Measurements from ENCODE around the gene WHRN.

Gene WHRN

GRCh38 chr9:114414346-114414745 is 90.9 kb downstream of the WHRN start:
- DNase-seq = no peak

DNA sequence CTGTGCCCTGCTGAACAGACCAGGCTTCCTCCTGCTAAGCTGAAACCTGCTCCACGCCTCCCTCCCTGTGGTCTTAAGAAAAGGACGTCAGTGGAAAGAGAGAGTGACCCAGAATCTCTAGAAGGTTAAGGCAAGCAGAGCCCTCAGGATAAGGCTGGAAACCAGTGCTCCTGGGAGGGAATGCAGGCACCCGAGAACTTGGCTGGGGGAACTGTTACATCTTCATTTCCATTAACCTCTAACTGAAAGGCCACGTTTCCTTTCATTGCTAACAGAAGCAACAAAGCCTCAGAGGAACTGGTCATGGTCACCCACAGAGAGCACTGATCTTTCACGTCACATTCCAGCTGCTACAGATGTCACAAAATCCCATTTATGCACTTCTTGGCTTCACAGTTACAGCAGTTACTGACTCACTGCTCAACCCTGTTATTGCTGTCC is 91.4 kb downstream of the WHRN start:
- no peak for DNase-seq

- DNase-seq = no peak
Observed at GRCh38 chr9:114412048-114412683, 93.1 kb downstream of the WHRN start.

- DNase-seq = no peak
Observed at GRCh38 chr9:114411452-114411851, 93.8 kb downstream of the WHRN start.

DNA sequence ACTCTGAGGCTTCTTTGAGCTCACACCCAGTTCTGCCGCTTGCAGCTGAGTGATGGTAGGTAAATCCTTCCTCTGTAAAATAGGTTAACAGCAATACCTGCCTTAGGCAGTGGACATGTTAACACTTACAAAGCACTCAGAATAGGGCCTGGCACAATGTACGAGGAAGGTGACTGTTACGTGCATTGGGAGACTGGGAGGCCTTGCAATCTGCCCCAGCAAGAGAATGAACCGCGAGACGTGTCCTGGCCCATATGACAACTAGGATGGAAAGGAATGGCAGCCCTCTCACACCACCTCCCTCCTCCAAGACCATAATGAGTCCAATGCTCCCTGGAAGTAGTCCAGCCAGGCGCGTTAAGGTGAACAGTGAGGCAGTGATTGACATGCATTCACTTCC is 94.4 kb downstream of the WHRN start:
- DNase-seq = no peak

DNA sequence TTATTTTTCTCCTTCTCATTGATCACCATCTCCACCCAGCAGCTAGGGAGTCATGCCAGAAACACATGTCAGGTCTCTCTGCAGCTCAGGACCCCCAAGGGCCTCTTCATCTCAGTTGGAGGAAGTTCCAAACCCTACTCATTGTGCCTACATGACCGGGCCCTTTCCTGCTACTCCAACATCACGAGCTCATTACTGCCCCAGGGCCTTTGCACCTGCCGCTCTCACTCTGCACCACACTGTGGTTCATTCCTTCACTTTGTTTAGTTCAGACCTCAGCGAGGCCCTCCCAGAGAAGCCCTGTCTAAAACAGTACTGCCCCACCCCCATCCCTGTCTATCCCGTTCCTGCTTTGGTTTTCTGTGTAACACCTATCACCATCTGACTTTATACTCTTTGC is 95.4 kb downstream of the WHRN start:
- no peak for DNase-seq

DNA sequence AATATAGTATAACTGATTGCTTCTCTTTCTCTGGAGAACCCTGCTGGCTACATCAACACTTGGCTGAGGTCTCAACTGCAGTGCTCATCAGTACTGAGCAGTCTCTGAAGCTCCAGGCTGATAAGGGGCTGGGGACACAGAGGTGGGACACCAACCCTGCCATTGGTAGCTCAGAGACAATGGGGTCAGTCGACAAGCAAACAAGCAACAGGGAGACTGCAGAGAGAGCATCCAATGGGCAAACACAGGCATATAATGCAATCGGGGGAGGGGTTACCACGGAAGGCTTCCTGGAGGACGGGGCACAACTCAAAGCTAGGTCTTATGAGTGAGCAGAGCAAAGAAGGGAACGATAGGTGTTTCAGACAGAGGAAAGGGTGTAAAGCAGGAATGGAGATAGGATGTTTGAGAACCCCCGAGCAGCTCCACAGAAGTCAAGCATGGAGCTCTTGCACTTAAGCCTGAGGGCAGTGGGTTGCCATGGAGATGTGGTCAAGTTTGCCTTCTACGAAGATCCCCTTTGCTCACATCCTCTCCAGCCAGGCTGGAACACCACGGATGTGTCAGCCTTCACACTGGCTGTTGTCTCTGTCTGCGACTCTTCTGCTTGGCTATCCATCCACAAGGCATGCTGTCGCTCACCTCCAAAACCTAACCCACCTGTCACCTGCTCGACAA is 96.0 kb downstream of the WHRN start:
- DNase-seq = peak; percentile 26

DNA sequence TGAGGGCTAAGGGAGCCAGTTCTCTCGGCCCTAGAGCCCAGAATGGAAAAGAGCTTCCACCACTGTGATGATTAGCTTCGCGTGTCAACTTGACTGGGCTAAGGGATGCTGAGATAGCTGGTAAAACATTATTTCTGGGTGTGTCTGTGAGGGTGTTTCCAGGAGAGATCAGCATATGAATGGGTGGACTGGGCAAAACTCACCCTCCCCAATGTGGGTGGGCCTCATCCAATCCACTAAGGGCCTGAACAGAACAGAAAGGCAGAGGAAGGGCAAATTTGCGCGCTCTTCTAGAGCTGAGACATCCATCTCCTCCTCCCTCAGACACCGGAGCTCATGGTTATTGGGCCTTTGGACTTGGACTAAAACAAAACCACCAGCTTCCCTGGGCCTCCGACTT is 96.6 kb downstream of the WHRN start:
- no peak for DNase-seq

GRCh38 chr9:114407889-114408288 is 97.4 kb downstream of the WHRN start:
- no peak for DNase-seq

DNA sequence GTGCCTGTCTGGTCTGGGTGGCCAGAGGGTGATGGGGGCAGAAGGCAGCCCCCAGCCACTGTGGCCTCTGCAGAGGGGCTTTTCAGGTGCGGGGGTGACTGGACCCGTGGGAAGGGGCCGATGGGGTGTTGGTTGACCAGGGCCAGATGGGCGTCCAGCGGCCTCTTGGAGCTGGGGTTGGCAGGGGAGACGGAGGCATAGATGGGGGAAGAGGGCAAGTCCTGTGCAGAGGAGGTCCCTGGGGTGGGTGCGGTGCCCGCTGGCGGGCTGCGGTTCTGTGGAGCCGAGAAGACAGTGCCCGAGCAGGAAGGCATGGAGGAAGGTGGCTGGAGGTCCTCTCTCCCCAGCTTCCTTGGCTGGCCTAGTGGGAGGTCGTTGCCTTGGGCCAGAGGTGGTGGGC is 98.8 kb downstream of the WHRN start:
- DNase-seq = no peak

DNA sequence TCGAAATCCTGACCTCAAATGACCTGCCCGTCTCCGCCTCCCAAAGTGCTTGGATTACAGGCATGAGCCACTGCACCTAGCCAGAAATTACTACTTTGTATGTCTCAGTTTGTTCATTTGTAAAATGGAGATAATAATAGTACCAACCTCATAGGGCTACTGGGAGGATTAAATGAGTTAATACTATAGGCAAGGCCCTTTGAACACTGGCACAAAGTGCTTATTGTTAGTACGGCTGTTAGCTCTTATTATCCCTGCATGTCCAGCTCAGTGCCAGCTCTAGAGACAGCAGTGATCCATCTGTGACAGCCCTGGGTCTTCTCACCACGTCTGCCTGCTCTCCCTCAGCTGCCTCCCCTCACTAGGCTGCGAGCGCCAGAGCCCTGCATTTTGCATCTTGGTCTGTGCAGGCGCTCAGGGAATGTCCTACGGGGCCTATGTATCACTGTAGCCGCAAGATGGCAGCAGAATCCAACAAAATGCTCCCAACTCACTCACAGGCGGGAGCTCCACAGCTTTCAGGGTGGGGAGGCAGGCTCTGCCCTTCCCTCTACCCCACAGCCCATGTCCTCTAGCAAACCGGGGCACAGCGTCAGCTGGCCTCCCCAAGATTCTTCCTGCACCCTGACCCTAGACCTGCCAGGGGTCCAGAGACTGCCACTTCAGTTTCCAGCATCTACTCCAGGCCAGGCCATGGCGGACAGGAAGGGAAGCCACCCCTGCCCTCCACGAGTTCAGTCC is 99.8 kb downstream of the WHRN start:
- DNase-seq = peak; percentile 89

GRCh38 chr9:114404531-114404930 is 100.7 kb downstream of the WHRN start:
- DNase-seq = no peak

- no peak for DNase-seq
Observed at GRCh38 chr9:114403153-114403756, 102.0 kb downstream of the WHRN start.

GRCh38 chr9:114401344-114401743 is 103.9 kb downstream of the WHRN start:
- DNase-seq = no peak

- DNase-seq = no peak
Observed at GRCh38 chr9:114400772-114401171, 104.5 kb downstream of the WHRN start.

DNA sequence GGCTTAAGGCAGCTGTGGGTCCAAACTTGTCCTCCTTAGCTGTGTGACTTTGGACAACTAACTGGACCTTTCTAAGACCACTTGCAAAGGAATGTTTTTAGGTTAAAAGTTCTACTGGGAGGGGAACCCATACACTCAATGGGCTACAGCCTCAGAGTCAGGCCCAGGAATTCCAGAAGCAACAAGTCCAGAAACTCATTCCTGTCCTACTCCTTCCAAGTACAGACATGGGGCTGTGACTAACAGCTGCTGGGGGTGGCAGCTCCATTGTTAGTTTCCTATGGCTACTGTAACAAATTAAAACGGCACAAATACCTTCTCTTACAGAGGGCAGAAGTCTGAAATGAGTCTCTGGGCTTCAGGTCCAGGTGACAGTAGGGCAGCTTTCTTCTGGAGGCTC is 105.1 kb downstream of the WHRN start:
- DNase-seq = no peak

DNA sequence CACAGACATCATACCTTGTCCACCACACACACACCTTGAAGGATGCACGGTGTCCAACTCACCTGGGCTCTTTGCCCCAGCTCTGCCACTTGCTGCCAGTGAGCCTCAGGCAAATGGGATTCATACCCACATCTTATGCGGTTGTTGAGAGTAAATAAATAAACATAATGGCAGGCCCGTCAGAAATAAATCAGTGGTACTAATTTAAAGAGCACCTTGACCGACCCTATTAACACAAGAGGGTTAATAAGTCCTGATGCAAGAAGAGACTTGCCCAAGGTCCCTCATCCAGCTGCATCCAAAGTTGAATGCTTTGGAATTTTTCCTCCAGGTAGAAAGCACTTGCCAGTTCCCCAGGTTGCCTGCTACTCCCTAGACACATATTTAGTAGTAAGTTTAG is 105.9 kb downstream of the WHRN start:
- DNase-seq = no peak

GRCh38 chr9:114397848-114398605 is 107.2 kb downstream of the WHRN start:
- peak; percentile 97 for DNase-seq

DNA sequence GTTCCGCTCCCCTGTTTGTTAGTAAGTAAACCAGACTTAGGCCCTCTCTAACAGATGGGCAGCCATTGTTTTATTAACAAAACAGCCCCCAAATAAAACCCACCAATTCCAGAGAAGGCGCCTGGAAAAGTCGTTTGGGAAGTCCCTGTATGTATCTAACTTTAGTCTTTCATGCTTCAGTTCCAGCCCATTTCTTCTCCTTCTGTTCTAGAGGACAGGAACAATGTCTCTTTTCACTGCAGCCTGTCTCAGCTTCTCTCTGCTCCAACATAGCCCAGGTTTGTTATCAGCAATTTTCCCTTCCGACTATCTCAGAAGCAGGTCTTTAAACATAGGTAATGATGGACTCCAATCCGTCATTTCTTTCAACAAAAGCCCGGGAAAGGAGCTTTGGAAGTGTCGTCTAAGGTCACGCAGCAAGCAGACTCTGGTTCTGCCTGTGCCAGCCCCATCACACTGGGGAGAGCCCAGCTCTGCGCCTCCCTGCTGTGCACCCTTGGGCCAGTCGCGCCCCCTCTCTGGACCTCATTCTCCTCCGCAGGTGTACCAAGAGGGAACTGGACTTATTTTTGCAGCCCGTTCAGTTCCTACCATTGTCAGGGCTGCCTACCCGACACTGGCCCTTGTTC is 107.9 kb downstream of the WHRN start:
- DNase-seq = no peak

GRCh38 chr9:114396558-114397218 is 108.6 kb downstream of the WHRN start:
- no peak for DNase-seq

DNA sequence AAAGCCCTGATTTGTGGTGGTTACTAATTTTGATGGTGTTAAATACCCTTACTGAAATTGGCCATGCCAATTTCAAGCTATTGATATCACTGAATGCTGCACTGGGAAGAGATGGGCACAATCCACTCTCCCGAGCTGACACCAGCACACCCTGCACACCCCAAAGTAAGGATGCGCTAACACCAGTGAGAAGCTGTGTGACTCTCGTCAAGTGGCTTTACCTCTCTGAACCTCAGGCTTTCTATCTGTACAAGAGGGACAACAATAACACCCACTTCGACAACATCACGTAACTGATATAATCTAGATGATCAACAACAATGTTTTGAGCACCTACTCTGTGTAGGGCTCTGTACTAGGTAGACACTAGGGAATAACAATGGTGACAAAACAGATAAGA is 109.5 kb downstream of the WHRN start:
- no peak for DNase-seq

DNA sequence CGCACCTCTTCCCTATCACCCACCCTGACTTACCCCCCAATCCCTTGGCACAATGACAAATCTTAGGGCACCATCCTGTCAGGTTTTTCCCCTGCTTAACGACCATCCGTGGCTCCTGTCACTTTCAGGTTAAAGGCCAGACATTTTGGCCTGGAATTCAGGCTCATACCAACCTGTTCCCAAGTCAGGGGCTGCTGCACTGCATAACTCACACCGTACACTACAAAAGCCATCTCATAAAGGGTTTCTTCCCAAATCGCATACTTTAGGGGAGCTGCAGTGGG is 110.0 kb downstream of the WHRN start:
- DNase-seq = no peak
